Transverse colon (tissue), 3 donors: ENCODE measurements around the gene GAREM1.

Experiments
- POLR2A ChIP-seq: fragments of 450-650 bp; IDR thresholded peaks from one replicate; pipeline ENCODE4 v1.6.1; 2016; ENCODE audit warnings: antibody characterized with exemption, mild to moderate bottlenecking, moderate library complexity
- TF ChIP-seq, protein P1 (sequence below), 5 experiments: fragments of 200-600 bp in 3 of 5; fragments of 450-650 bp in 2 of 5; sonication (generic) in 3 of 5; IDR thresholded peaks; 1 replicate in 2 of 5; 2 replicates in 3 of 5; pipeline ENCODE4 v1.5.1; 2016 to 2017; ENCODE audit warnings: antibody characterized with exemption in 5 of 5, inconsistent platforms in 3 of 5, mild to moderate bottlenecking in 2 of 5, moderate library complexity in 1 of 5

DNA sequence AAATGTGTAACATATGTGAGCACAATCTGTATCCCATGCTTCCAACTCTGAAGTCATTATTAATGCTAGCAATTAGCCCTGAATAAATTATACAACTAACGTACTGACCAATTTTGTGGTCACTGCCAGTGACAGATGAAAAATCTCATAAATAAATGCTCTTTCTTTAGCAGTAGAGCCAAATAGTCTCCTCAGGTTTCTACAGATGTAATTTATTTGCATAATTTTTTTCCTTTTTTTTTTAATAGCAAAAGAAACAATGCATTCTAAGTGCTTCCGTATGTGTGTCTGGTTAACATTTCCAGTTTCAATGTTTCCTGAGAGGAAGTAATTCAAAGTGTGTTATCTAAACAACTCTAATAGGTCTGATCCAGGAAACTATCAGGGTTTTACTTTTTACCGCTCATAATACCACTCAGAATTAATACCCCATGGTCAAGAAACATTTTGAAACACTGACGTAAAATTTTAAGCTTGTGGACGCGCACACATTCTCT is 172.5 kb downstream of the GAREM1 start:
- TF ChIP-seq, protein P1, sequence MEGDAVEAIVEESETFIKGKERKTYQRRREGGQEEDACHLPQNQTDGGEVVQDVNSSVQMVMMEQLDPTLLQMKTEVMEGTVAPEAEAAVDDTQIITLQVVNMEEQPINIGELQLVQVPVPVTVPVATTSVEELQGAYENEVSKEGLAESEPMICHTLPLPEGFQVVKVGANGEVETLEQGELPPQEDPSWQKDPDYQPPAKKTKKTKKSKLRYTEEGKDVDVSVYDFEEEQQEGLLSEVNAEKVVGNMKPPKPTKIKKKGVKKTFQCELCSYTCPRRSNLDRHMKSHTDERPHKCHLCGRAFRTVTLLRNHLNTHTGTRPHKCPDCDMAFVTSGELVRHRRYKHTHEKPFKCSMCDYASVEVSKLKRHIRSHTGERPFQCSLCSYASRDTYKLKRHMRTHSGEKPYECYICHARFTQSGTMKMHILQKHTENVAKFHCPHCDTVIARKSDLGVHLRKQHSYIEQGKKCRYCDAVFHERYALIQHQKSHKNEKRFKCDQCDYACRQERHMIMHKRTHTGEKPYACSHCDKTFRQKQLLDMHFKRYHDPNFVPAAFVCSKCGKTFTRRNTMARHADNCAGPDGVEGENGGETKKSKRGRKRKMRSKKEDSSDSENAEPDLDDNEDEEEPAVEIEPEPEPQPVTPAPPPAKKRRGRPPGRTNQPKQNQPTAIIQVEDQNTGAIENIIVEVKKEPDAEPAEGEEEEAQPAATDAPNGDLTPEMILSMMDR (IDR thresholded peaks at IDR 0.05) = no peak
- no peak for TF ChIP-seq POLR2A
